ENCODE results near the gene ADRB2. TPM values are rescaled to one million over a fixed set of nuclear protein-coding genes. Genes with fewer than 3 reads are reported as not detected.

ADRB2 gene
- total RNA-seq: 0.89 and 1.3 TPM in 2 replicates

GRCh38 chr5:148826053-148826738 lies at the start of gene ADRB2:
Gene ADRB2, plus strand, starts transcription at chr5:148826611. Its CDS starts 221 bp downstream, at chr5:148826832.

Other genes starting within 250 kb of the ADRB2 start
- gene HTR4, start 172.1 kb upstream of the ADRB2 start, total RNA-seq: not detected in 2 replicates
- gene SH3TC2, start 236.5 kb downstream of the ADRB2 start, total RNA-seq: under 0.01 and 0.65 TPM in 2 replicates